Muscle layer of colon (tissue), 2 donors: Measurements from ENCODE around the gene MROH7.

Source experiments
- H3K27ac ChIP-seq: one replicate; pipeline ENCODE4 v1.7.0; 2013; ENCODE audit warnings: low read depth, mild to moderate bottlenecking, low read length, moderate library complexity
- H3K27me3 ChIP-seq, 2 donors: one replicate each; pipeline ENCODE4 v1.7.0; 2013; ENCODE audit warnings: low read length in 2 of 2, mild to moderate bottlenecking in 2 of 2; ENCODE audit not compliant: insufficient read depth in 2 of 2, control insufficient read depth in 1 of 2
- H3K36me3 ChIP-seq: one replicate; pipeline ENCODE4 v1.7.0; 2013; ENCODE audit warnings: mild to moderate bottlenecking, low read length; ENCODE audit not compliant: insufficient read depth
- H3K4me1 ChIP-seq: one replicate; pipeline ENCODE4 v1.7.0; 2013; ENCODE audit warnings: mild to moderate bottlenecking, low read length; ENCODE audit not compliant: insufficient read depth
- H3K4me3 ChIP-seq, 2 donors: one replicate each; pipeline ENCODE4 v1.7.0; 2013; ENCODE audit warnings: low read length in 2 of 2, low read depth in 1 of 2, mild to moderate bottlenecking in 1 of 2, moderate library complexity in 1 of 2
- H3K9ac ChIP-seq: one replicate; pipeline ENCODE4 v1.7.0; 2013; ENCODE audit warnings: low read length
- H3K9me3 ChIP-seq: one replicate; pipeline ENCODE4 v1.7.0; 2013; ENCODE audit warnings: mild to moderate bottlenecking, low read length
- donor health status: abdominal sarcoma.
- donor health status: Adenocarcinoma of cecum.

The MROH7 gene

DNA sequence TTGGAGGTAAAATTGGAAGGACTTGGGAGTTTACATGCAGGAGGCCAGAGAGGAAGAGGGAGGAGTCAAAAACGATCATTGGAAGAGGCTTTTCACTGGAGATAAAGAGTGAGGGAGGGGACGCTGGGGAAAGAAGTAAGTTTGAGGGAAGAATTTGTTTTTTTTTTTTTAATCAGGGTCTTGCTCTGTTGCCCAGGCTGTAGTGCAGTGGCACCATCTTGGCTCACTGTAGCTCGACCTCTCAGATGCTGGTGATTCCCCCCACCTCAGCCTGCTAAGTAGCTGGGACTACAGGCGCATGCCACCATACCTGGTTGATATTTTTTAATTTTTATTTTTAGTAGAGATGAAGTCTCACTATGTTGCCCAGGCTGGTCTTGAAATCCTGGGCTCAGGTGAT lies 1.2 kb upstream of the MROH7 start:
- Histone ChIP-seq H3K27ac (no peak overlapping the region), H3K4me3 (no peak overlapping the region)

DNA sequence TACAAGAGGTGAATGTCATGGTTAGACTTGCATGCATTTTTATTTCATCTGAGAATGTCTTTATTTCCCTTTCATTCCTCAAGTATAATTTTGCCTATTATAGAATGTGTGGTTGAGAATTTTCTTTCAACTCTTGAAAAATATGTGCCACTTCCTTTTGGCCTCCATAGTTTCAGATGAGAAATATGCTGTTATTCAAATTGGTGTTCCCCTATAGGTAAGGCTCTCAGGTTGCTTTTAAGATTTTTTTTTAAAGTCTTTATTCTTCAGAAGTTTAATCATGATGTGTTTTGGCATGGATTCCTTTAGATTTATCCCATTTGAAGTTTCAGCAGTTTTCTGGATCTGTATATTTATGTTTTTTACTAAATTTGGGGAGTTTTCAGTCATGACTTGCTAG lies 2.1 kb downstream of the MROH7 start:
- H3K9me3 ChIP-seq, result no peaks in the 10 kb centered on the region

More for the DNA sequence above, 1.2 kb upstream of the MROH7 start:
- Histone ChIP-seq H3K27me3 (no peaks in the 10 kb centered on the region), H3K9me3 (no peaks in the 10 kb centered on the region), H3K36me3 (no peaks in the 10 kb centered on the region), H3K9ac (no peak overlapping the region), H3K4me1 (no peaks in the 10 kb centered on the region)

DNA sequence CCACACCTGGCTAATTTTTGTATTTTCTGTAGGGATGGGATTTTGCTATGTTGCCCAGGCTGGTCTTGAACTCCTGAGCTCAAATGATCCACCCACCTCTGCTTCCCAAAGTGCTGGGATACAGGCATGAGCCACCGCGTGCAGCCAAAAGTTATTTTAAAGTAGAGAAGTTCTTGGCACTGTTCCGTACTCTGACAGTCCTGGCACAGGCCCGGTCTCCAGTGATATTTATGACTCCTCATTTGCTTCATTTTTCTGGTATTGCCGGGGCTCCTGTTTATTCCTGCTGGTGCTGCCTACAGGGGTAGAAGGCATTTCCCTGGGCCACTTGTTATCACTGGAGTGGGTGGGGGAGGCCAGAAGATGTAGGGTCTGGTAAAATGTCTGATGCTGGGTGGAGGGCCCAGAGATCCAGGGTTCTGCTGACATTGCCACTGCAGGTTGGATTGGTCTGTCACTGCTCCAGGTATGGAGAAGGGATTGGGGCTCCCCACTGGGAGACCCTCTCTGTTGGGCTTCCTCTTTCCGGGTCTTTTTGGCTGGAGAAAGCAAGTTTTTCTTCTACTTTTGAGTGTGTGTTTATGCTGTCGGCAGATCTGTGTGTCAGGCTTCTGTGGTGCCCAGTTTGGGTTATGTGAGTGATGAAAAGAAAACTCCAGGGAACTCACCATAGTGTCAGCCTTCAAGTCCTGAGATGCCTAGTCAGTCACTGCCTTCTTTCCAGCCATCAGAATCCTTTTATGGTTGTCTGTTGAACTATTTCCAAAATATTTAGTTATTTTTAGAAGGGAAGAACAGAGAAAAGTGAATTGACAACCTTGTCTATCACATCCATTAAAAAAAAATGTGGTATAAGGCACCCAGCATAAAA lies 4.5 kb downstream of the MROH7 start:
- Histone ChIP-seq H3K9me3 (no peaks in the 10 kb centered on the region), H3K4me3 (no peak overlapping the region), H3K36me3 (no peaks in the 10 kb centered on the region), H3K9ac (no peak overlapping the region), H3K27me3 (no peaks in the 10 kb centered on the region), H3K4me1 (peaks cover 12% of the 10 kb centered on the region), H3K27ac (no peak overlapping the region)

More for the DNA sequence above, 2.1 kb downstream of the MROH7 start:
- Histone ChIP-seq H3K4me3 (no peak overlapping the region), H3K27ac (no peak overlapping the region), H3K27me3 (no peaks in the 10 kb centered on the region), H3K9ac (no peak overlapping the region), H3K4me1 (peaks cover 12% of the 10 kb centered on the region), H3K36me3 (no peaks in the 10 kb centered on the region)

DNA sequence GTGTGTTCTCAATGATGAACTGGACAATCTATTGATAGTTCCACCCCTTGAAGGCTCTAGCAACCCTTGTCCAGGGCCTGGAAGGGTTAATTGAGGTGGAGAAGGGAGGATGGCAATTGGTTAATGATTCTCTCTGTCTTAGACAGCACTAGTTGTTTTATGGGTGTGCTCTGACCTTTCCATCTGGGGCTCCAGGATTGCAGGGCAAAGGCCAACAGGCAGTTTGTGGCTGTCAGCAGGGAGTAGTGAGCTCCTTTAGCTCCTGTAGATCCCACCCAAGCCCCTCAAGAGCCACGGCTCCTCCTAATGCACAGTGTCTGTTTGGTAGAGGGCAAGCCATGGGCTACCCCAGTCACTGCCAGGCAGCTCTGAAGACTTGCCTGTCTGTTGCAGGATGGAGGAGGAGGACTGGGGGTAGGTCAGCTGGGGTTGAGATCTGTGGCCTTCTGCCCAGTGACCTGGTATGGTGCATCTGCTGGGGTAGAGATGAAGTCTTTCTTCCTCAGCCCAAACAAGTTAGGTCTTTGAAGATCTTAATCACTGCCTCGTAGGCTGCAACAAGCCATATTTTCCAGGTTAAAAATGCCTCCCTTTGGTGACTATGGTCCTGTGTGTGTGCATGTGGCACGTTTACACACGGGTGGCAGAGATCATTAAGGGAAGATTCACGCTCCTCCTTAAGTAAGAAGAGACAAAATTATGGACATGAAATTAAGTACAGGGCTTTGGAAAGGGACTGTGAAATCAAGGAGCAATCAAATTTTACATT lies 7.7 kb downstream of the MROH7 start:
- H3K4me3 ChIP-seq, result no peak overlapping the region
- peaks cover 12% of the 10 kb centered on the region for H3K4me1 ChIP-seq
- no peaks in the 10 kb centered on the region for H3K36me3 ChIP-seq
- no peak overlapping the region for H3K9ac ChIP-seq
- no peak overlapping the region for H3K27ac ChIP-seq
- no peaks in the 10 kb centered on the region for H3K27me3 ChIP-seq
- H3K9me3 ChIP-seq, result no peaks in the 10 kb centered on the region

DNA sequence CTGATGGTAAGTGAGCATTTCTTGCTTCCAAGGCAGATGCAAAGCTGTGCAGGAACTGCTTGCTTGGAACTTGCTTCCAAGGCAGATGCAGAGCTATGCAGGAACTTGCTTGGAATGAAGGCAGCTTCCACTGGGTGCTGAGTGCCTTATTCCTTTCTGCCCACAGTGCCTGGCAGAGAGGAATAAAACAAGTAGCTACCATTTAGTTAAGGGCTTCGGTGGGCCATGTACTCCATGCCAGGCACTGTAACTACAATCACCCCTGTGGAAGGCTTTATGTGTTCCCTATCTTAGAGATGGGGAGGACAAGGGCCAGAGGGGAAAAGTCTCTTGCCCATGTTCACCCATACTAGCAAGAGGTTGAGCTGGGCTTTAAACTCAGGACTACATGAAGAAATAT lies 8.3 kb downstream of the MROH7 start:
- H3K27me3 ChIP-seq, result no peaks in the 10 kb centered on the region
- H3K36me3 ChIP-seq, result no peaks in the 10 kb centered on the region
- H3K9ac ChIP-seq, result no peak overlapping the region
- H3K4me1 ChIP-seq, result peaks cover 12% of the 10 kb centered on the region
- H3K27ac ChIP-seq, result no peak overlapping the region
- H3K9me3 ChIP-seq, result no peaks in the 10 kb centered on the region
- no peak overlapping the region for H3K4me3 ChIP-seq

DNA sequence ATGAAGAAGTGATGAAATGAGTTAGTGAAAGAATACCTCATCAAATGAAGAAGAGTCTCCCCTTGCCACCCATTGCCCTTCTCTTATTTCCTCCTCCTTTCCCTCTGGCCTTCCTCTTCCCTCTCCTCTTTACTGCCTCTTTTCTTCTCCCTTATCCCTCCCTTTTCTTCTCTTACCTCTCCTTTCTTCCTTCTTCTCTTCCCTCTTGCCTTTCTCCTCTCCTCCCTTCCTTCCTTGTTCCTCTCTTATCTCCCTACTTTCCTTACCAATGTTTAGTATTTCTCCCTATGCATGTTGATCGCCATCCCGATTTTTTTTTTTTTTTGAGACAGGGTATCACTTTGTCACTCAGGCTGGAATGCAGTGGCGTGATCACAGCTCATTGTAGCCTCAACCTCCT lies 8.8 kb downstream of the MROH7 start:
- Histone ChIP-seq H3K4me3 (no peak overlapping the region), H3K9me3 (no peaks in the 10 kb centered on the region), H3K27me3 (no peaks in the 10 kb centered on the region), H3K27ac (no peak overlapping the region), H3K4me1 (peaks cover 12% of the 10 kb centered on the region), H3K9ac (no peak overlapping the region), H3K36me3 (no peaks in the 10 kb centered on the region)

DNA sequence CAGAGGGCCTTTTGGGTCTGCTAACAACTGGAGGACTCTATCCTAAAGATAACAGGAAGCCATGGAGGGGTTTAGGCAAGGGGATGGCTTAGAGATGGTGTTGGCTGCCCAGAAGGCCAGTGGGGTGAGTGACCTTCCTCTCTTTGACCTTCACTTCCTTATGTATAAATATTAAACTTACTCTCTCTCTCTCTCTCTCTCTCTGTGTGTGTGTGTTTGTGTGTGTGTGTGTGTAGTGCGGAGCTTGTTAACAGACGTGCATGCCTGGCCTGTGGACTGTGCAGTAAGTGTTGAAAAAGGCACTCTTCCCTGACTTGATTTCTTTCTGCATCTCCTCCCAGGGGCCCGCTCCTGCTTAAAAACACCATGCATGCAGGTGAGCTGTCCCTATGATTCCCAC lies 10.0 kb downstream of the MROH7 start:
- Histone ChIP-seq H3K9ac (no peak overlapping the region), H3K36me3 (no peaks in the 10 kb centered on the region), H3K27ac (no peak overlapping the region), H3K4me3 (no peak overlapping the region), H3K9me3 (no peaks in the 10 kb centered on the region), H3K27me3 (no peaks in the 10 kb centered on the region), H3K4me1 (peaks cover 1% of the 10 kb centered on the region)

DNA sequence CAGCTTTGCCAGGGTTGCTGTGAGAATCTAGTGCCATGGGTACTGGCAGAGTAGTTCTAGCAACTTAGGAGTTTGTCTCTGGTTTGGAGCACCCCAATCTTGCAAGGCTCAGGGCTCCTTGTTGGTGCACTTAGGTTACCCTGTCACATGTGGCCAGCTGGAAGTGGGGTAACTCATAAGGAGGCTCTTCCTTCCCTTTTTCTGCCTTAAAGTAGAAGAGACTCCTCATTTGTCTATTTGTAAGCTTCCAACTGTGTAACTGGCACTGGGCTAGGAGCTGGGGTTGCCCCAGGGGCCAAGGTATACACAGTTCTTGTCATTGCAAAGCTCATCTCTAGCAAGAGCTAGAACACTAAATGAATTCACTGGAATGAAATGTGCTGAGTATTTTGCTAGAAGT lies 10.6 kb downstream of the MROH7 start:
- Histone ChIP-seq H3K36me3 (no peaks in the 10 kb centered on the region), H3K9ac (no peak overlapping the region), H3K4me1 (no peaks in the 10 kb centered on the region), H3K27ac (no peak overlapping the region), H3K4me3 (no peak overlapping the region), H3K9me3 (no peaks in the 10 kb centered on the region), H3K27me3 (no peaks in the 10 kb centered on the region)

DNA sequence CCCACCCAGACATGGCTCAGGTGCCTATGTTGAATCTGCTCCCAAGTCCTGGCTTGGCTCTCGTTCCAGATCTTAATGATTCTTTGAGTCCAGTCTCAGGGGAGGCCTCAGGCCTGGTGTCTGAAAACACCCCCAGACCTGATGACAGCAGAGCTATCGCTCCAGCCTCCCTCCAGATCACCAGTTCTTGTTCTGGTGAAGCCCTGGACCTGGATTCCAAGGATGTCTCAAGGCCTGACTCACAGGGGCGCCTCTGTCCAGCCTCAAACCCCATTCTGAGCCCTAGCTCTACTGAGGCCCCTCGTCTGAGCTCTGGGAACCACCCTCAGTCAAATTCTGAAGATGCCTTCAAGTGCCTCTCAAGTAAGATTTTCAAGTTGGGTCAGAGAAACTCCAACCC lies 11.4 kb downstream of the MROH7 start:
- Histone ChIP-seq H3K4me1 (no peaks in the 10 kb centered on the region), H3K27ac (no peak overlapping the region), H3K9me3 (no peaks in the 10 kb centered on the region), H3K4me3 (no peak overlapping the region), H3K36me3 (no peaks in the 10 kb centered on the region), H3K27me3 (no peaks in the 10 kb centered on the region), H3K9ac (no peak overlapping the region)

DNA sequence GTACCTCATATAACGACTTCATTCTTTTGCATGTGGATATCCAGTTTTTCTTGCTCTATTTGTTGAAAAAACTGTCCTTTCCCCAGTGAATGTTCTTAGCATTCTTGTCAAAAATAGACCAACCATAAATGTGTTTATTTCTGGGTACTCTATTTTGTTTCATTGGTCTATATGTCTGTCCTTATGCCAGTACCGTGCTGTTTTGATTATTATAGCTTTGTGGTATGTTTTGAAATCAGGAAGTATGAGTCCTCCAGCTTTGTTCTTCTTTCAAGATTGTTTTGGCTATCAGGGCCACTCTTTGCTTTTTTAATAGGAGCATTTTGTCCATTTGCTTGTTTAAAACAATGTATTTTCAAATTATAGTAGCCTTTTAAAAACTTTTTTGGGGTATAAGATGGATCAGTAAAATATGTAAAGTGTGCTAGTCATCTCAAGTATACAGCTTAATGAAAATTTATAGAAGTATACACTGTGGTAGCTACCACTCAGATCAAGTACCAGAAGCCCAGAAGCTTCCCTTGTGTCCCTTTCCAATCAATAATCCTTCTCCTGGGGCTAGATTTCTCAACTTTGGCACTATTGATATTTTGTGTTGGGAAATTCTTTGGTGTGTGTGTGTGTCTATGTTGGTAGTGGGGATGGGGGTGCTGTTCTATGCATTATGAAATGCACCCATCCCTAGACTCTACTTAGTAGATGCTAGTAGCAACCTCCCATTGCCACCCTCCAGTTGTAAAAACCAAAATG lies 16.8 kb downstream of the MROH7 start:
- H3K27ac ChIP-seq, result no peak overlapping the region
- no peak overlapping the region for H3K4me3 ChIP-seq
- no peaks in the 10 kb centered on the region for H3K36me3 ChIP-seq
- no peak overlapping the region for H3K9ac ChIP-seq
- no peaks in the 10 kb centered on the region for H3K4me1 ChIP-seq
- H3K27me3 ChIP-seq, result no peaks in the 10 kb centered on the region
- no peaks in the 10 kb centered on the region for H3K9me3 ChIP-seq

DNA sequence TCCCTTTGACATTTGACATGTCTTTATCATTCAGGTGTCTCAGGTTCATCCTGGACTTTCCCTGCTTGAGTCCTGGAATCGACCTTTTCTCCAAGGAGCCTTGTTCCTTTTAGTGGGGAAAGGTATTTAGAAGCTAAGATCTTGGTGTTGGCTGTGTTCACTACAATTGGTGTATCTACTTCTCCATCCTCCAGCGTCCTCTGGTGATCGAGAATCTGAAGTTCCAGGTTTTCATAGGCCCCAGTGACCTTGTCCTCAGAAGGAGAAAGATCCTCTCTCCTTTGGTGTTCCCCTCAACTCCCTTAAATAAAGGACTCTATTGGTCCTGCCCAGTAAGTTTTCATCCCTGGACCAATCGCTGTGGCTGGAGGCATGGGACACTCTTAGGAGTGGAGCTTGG lies 22.1 kb downstream of the MROH7 start:
- Histone ChIP-seq H3K9ac (no peak overlapping the region), H3K4me3 (no peak overlapping the region)

More for the DNA sequence above, 22.1 kb downstream of the MROH7 start:
- Histone ChIP-seq H3K27ac (no peak overlapping the region), H3K9me3 (no peaks in the 10 kb centered on the region), H3K27me3 (no peaks in the 10 kb centered on the region), H3K36me3 (no peaks in the 10 kb centered on the region), H3K4me1 (no peaks in the 10 kb centered on the region)
